ENCODE data around the gene CYP4F12. TPM values are rescaled to one million over a fixed set of nuclear protein-coding genes. Genes with fewer than 3 reads are reported as not detected.

Gene CYP4F12
- total and polyA plus RNA-seq, 2 of the 4 experiments (the other 2 are of a cell fraction) = not detected

GRCh38 chr19:15643387-15643786, 29.5 kb upstream of the CYP4F12 start:
- intact Hi-C loops (cut with micrococcal nuclease) = no loop called here
- Histone ChIP-seq H3K9me3 (ENCODE audit: control insufficient read depth, insufficient read depth, low read length) (peaks cover 37% of the 10 kb centered on the region), H2AFZ (replicated peaks; ENCODE audit: low read length, poor library complexity) (no peak overlapping the region), H3K27ac (ENCODE audit: insufficient read depth, low read length) (no peak overlapping the region), H3K36me3 (ENCODE audit: control insufficient read depth, insufficient read depth, low read length) (no peaks in the 10 kb centered on the region), H3K79me1 (ENCODE audit: low read depth in 1 of 2, low read length in 2 of 2) (no peaks in the 10 kb centered on the region), H3K56ac (ENCODE audit: extremely low read depth, insufficient read depth, low read length) (no peak overlapping the region), H3K14ac (replicated peaks; ENCODE audit: low read depth, low read length) (no peak overlapping the region), H3K9ac (ENCODE audit: low read depth, low read length) (no peak overlapping the region), H3K4me3 (ENCODE audit: insufficient read depth, low read depth, low read length) (no peak overlapping the region), H3K4me2 (ENCODE audit: low read depth, low read length) (no peak overlapping the region), H2AK9ac (replicated peaks; ENCODE audit: low read depth, low read length, poor library complexity) (no peak overlapping the region), H3K27me3 (ENCODE audit: control insufficient read depth, insufficient read depth, low read length) (no peaks in the 10 kb centered on the region), H3K23ac (ENCODE audit: low read depth, low read length) (no peak overlapping the region), H4K20me1 (ENCODE audit: insufficient read depth, low read length) (no peaks in the 10 kb centered on the region), H2BK120ac (ENCODE audit: low read depth, low read length) (no peak overlapping the region), H4K5ac (ENCODE audit: low read depth, low read length) (no peak overlapping the region), H3K4ac (ENCODE audit: low read depth, low read length) (no peak overlapping the region), H3K9me1 (ENCODE audit: insufficient read depth, low read length) (no peaks in the 10 kb centered on the region), H3K18ac (ENCODE audit: low read depth, low read length) (no peak overlapping the region), H2BK5ac (ENCODE audit: low read depth, low read length, poor library complexity, severe bottlenecking) (no peak overlapping the region), H2BK20ac (ENCODE audit: low read depth, low read length) (no peak overlapping the region), H4K91ac (ENCODE audit: insufficient read depth, low read depth, low read length) (no peak overlapping the region), H4K8ac (ENCODE audit: low read depth in 2 of 2, low read length in 2 of 2) (no peak overlapping the region), H2AK5ac (ENCODE audit: low read depth, low read length) (no peak overlapping the region), H2BK15ac (ENCODE audit: low read depth, low read length) (no peak overlapping the region), H3K4me1 (ENCODE audit: control insufficient read depth, insufficient read depth, low read length) (no peaks in the 10 kb centered on the region)
- WGBS, 2 experiments (ENCODE audit: extremely low coverage in 2 of 2, insufficient read length in 1 of 2) = 29% methylated on average over 1 of the region's 3 CpGs; no CpG with 5 or more reads in 1 of the 2 experiments
- CTCF ChIA-PET = no interaction called here
- BruUV-seq (replicated peaks) = no TSS peak
- dilution Hi-C loops (cut with HindIII; ENCODE audit: low sequenced_read_pairs, unreplicated experiment) = no loop called here
- no peak for TF ChIP-seq CHD1 (IDR thresholded peaks at IDR 0.05; ENCODE audit: low read depth, low read length)
- TF ChIP-seq NFE2L2 (IDR thresholded peaks at IDR 0.05; ENCODE audit: low read depth, low read length) = no peak
- no peak for TF ChIP-seq MAZ (IDR thresholded peaks at IDR 0.05; ENCODE audit: borderline replicate concordance, low read depth, low read length)
- TF ChIP-seq CEBPB (IDR thresholded peaks at IDR 0.05; ENCODE audit: low read depth, low read length) = no peak
- TF ChIP-seq CTCF (conservative IDR thresholded peaks at IDR 0.05; ENCODE audit: low read depth, low read length) = no peak
- TF ChIP-seq MAFK (IDR thresholded peaks at IDR 0.05; ENCODE audit: low read depth, low read length) = no peak
- TF ChIP-seq ELK1 (IDR thresholded peaks at IDR 0.05; ENCODE audit: borderline replicate concordance, low read depth, low read length) = no peak
- no peak for TF ChIP-seq USF2 (IDR thresholded peaks at IDR 0.05; ENCODE audit: low read depth, low read length)
- no peak for TF ChIP-seq FOS (IDR thresholded peaks at IDR 0.05; ENCODE audit: low read depth, low read length)
- no peak for TF ChIP-seq BHLHE40 (IDR thresholded peaks at IDR 0.05; ENCODE audit: low read depth, low read length)
- TF ChIP-seq MXI1 (IDR thresholded peaks at IDR 0.05; ENCODE audit: borderline replicate concordance, low read depth, low read length) = no peak
- no peak for TF ChIP-seq POLR2A (IDR thresholded peaks at IDR 0.05; ENCODE audit: low read depth, low read length)
- no peak for TF ChIP-seq SMC3 (IDR thresholded peaks at IDR 0.05; ENCODE audit: low read depth, low read length)
- no peak for TF ChIP-seq RCOR1 (IDR thresholded peaks at IDR 0.05; ENCODE audit: insufficient replicate concordance, low read length)
- no peak for TF ChIP-seq RFX5 (IDR thresholded peaks at IDR 0.05; ENCODE audit: low read depth, low read length)
- TF ChIP-seq RAD21 (IDR thresholded peaks at IDR 0.05; ENCODE audit: low read length) = no peak
- POLR2A ChIA-PET (ENCODE audit: unreplicated experiment) = no interaction called here
- ATAC-seq (ENCODE audit: low read depth) (no peak), DNase-seq (no peak)
- in situ Hi-C loops (cut with MboI; ENCODE audit: low sequenced_read_pairs) = loop anchor here (25.0 kb wide), 2 partner anchors 544 to 769 kb away; partner anchors contain the start of genes AP1M1 and FAM32A

Measured in IMR-90 (cell line).